ENCODE data around the gene ABCA10. TPM values are rescaled to one million over a fixed set of nuclear protein-coding genes. Genes with fewer than 3 reads are reported as not detected.

ABCA10 gene
- total and polyA plus RNA-seq, 8 donors: 4.0 to 20.2 (median 9.9) TPM

GRCh38 chr17:69159418-69159817, 69.2 kb downstream of the ABCA10 start:
- H3K36me3 ChIP-seq: no peaks in the 10 kb centered on the region

DNA sequence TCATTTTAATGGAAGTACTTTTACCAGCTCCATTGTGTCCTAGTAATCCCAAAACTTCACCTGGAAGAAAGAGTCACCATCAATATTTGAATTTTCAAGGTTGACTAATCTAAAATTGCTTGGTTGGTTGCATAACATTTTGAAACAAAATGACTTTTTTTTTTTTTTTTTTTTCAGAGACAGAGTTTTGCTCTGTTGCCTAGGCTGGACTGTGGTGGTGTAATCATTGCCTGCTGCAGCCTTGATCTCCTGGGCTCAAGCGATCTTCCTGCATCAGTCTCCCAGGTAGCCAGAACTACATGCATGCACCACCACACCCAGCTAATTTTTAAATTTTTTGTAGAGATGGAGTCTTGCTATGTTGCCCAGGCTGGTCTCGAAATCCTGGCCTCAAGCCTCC, 74.4 kb downstream of the ABCA10 start:
- H3K27ac ChIP-seq: no peak overlapping the region
- H3K36me3 ChIP-seq: no peaks in the 10 kb centered on the region
- H3K27me3 ChIP-seq: no peaks in the 10 kb centered on the region
- intact Hi-C loops (cut with DNase I): no loop called here
- no peaks in the 10 kb centered on the region for H3K4me1 ChIP-seq
- TF ChIP-seq CTCF (IDR thresholded peaks at IDR 0.05): no peak
- DNase-seq (no peak), ATAC-seq (no peak)
- H3K4me3 ChIP-seq: no peak overlapping the region
- H3K9me3 ChIP-seq: no peaks in the 10 kb centered on the region

More at GRCh38 chr17:69159418-69159817, 69.2 kb downstream of the ABCA10 start:
- DNase-seq: no peak
- Histone ChIP-seq H3K9me3 (no peaks in the 10 kb centered on the region), H3K27ac (no peak overlapping the region), H3K4me1 (no peaks in the 10 kb centered on the region), H3K27me3 (no peaks in the 10 kb centered on the region), H3K4me3 (no peak overlapping the region)
- intact Hi-C loops (cut with DNase I): no loop called here
- no peak for TF ChIP-seq CTCF (IDR thresholded peaks at IDR 0.05)
- ATAC-seq: no peak

DNA sequence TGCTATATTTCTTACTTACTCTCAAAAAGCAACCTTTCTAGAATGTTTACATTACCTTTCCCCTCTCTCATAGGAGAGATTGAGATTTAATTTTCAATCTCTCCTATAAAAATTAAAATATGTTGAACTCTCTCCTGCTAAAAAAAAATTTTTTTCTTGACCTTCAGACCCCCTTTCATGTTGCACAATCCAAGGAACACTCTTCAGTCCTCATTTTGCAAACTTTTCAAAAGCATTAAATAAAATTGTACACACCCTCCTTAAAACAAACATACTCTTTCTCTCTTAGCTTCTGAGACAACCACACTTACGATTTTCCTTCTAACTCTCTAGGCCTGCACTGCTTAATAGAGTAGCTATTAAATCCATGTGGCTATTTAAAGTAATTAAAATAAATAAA, 78.3 kb downstream of the ABCA10 start:
- Histone ChIP-seq H3K27ac (no peak overlapping the region), H3K4me1 (no peaks in the 10 kb centered on the region), H3K4me3 (no peak overlapping the region), H3K9me3 (no peaks in the 10 kb centered on the region), H3K27me3 (no peaks in the 10 kb centered on the region), H3K36me3 (no peaks in the 10 kb centered on the region)
- peak; percentile 73 for ATAC-seq
- DNase-seq: no peak
- intact Hi-C loops (cut with DNase I): no loop called here
- no peak for TF ChIP-seq CTCF (IDR thresholded peaks at IDR 0.05)

GRCh38 chr17:69147460-69147859, 81.2 kb downstream of the ABCA10 start:
- TF ChIP-seq CTCF (IDR thresholded peaks at IDR 0.05): no peak
- intact Hi-C loops (cut with DNase I): no loop called here
- DNase-seq (no peak), ATAC-seq (no peak)
- Histone ChIP-seq H3K27me3 (no peaks in the 10 kb centered on the region), H3K9me3 (no peaks in the 10 kb centered on the region), H3K4me3 (no peak overlapping the region), H3K36me3 (no peaks in the 10 kb centered on the region), H3K4me1 (peaks cover 0 to 9% of the 10 kb centered on the region in 2 donors), H3K27ac (no peak overlapping the region)

DNA sequence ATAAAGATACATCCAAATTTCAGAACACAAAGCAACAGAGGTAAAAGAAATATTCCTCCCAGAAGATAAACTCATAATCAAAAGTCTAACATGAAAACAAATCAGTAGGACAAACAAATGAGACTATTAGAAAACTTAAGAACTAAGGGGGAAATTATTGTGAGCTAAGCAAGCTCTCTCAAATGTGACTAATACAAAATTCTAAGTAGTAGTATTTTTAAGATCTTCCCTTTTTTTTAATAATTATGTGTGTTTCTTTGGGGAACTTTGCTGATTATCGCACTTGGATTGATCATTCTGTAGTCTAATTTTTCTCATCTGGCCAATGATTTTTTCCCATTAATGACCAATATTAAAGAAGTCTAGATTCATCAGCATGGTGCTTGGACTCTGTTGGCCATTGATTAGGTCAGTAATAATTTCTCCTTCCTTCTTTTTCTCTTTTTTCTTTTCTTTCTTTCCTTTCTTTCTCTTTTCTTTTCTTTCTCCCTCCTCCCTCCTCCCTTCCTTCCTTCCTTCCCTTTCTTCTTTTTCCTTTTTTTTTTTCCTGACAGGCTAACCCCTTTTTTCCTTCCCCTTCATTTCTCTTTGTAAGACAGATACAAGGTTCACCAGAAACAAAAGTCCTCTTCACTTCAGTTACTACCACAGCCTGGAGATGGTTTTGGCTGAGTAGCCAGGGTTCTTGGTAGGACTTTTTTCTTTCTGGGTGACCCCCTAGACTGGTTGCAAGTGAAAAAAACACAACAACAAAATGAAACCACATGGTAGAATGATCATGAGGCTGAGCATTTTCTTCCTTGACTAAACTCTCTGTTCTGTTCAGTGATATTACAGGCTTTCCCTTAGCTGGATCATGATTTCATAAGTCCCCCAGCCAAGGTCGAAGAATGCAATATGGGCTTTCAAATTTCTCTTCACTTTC, 84.0 kb downstream of the ABCA10 start:
- H3K27ac ChIP-seq: no peak overlapping the region
- H3K36me3 ChIP-seq: no peaks in the 10 kb centered on the region
- H3K4me1 ChIP-seq: peaks cover 0 to 9% of the 10 kb centered on the region in 2 donors
- ATAC-seq: no peak
- TF ChIP-seq CTCF (IDR thresholded peaks at IDR 0.05): no peak
- H3K27me3 ChIP-seq: no peaks in the 10 kb centered on the region
- no peak overlapping the region for H3K4me3 ChIP-seq
- intact Hi-C loops (cut with DNase I): no loop called here
- H3K9me3 ChIP-seq: no peaks in the 10 kb centered on the region
- DNase-seq: no peak
